Measurements from ENCODE around the gene MICAL3.
"Not testable (repeated sequence)": the region's sequence is repeated elsewhere in the genome, so short reads cannot be mapped to it uniquely, and the experiment has no call there.

The MICAL3 gene

DNA sequence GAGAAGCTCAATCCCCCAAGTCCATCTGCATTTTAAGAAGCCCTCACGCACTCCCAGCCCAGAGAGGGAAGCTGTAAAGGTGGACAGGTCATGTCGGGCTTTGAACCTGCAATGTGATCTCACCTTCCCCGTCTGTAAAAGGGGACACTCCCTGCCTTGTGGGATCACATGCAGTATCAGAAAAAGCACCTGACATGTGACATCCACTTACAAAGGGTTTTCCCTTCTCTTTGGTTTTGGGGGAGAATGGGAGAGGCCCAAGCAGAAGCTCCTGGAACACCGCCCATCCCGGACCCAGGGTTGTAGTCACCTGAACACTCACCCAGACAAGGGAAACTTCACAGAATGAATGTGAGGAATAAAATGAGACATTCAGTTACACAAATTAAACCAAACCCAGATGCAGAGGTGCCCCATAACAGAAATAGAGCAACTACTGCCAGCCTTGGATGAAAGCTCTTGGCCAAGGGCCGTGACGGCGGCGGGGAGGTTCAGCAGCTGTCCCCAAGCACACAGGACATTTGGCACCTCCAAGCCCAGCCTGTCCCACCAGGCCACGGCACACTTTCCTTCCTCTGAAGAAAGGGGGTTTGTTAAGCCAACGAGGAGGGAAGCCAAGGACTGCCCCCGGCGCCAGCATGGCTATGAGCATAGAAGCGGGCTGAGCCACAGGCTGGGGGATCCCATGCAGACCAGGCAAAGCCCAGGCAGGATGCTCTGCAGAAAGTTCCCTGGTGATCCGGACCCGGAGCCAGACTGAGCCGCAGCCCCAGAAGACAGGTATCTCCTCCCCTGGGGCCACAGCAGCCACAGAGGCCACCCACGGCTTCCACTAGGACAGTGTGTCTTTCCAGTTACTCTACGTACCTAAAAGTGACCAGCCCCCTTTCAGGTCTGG lies 253.9 kb downstream of the MICAL3 start:
- no peak for DNase-seq

DNA sequence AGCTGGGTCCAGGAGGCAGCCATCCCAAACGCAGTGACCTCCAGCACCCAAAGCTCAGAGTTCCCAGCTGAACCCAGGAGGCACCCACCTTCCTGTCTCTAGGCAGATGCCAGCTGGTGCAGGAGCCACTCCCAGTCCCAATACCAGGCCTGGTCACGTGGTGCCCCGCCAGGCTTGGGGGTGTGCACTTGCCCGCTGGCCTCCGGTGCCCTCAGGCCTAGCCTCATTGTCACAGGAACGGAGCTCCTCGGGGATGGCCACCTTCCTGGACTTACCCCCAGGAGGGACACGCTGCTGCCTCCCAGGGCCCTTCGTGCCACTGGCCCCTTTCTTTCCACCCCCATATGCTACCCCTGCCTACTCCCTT lies 254.7 kb downstream of the MICAL3 start:
- no peak for DNase-seq

DNA sequence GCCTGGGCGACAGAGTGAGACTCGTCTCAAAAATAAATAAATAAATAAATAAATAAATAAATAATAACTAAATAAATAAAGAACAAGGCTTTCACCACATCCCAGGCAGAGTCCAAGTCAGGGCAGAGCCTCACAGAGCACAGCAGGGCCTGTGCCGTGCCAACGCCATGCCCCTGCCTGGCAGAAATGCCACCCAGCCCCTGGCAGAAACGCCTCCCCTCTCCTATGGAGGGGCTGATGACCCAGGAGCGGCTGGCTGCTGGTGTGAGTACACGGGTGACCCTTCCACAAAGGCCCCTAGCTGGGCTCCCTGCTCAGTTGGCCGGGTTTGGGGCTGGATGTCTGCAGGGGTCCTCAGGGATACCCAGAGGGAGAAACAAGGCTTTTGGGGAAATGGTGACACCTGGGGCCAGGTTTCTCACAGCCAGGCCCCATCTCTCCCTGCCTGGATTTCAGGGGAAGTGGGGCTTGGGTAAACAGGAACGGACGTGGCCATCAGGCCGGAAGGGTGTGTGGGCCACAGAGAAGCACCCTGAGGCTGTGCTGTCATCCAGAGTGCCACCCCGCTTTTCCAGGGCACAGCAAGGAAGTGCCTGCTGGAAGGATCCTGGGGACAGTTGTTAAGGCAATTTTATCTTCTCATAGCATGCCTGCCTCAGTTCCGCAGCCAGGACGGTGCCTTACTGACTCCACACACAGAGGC lies 255.2 kb downstream of the MICAL3 start:
- no peak for DNase-seq

DNA sequence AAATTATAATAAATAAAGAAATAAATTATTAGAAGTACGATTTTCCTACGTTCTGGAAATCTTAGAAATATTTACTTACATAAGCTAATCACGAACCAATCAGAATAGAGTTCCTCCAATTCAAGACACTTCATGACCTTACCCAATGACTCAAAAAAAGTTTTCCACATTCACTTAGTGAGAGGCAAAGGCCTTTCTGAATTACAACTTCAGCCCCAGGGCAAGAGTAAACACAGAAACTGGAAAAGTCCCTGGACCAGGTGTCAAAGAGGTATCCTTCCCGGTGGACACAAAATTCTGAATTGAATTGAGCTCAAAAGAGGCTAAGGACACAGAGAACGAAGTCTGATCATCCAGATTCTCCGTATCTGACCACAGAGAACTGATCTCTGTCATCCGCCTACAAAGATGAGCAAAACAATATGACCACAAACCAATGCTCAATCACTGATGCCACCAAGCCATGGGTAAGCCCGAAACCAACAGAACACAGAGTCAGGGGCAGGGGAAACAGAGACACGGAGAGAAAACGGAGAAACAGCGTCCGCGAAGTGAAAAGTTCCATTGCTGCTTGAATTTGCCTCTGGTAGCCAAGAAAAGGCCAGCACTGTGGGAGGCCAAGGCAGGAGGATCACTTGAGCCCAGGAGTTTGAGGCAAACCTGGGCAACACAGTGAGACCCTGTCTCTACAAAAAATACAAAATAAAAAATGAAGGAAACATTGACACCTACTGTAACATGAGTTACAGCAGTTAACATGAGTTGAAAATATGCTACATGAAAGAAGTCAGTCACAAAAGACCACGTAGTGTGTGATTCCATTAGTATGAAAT lies 256.9 kb downstream of the MICAL3 start:
- DNase-seq: peak in 1 of 4 experiments; percentile 20

DNA sequence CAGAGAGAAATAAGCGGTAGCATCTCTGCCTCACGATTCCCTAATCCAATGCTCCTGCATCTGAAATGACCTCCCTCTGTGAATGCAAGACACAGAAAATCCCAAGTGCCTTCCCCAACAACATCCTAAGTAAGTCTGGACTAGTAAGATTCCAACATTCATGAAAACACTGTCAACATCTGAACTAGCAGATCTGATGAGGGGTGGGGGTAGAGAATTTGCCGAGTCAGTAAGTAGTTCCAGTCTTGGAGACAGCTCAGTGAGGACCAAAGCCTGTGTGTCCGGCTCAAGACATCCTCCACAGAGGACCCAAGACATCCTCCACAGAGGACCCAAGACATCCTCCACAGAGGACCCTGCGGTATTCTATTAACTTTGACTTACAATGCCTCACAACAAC lies 259.5 kb downstream of the MICAL3 start:
- not testable (repeated sequence) for DNase-seq

DNA sequence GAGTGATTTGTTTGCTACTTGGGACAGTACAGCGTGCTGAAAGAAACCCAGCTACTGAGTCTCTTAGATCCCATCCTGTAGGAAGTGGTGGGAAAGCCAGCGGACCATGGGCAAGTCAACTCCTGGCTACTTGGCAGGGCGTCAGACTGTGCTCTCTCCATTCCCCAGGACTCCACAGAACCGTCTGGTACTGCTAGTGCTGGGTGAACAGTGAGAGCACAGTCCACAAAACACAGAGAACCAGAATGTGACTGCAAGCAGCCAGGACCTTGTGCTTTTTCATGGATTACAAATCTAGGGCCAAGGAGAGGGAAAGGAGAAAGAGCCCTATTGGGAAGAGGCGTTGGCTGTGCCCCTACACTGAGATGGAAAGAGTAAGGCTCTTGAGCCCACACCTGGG lies 260.3 kb downstream of the MICAL3 start:
- no peak for DNase-seq

DNA sequence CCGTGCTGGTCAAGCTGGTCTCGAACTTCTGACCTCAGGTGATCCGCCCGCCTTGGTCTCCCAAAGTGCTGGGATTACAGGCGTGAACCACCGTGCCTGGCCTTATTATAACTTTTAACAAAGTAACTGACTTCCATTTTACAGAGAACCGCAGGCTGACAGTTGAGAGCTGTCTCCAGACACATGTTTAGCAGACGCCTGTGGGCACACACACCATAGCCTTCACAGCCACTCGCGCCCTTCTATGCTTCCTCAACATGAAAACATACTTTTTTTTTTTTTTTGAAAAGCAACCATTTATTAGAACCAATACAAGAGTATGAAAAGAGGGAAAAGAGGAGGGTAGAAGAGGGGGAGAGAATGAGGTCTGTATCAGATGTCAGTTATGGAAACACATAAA lies 260.9 kb downstream of the MICAL3 start:
- not testable (repeated sequence) for DNase-seq

DNA sequence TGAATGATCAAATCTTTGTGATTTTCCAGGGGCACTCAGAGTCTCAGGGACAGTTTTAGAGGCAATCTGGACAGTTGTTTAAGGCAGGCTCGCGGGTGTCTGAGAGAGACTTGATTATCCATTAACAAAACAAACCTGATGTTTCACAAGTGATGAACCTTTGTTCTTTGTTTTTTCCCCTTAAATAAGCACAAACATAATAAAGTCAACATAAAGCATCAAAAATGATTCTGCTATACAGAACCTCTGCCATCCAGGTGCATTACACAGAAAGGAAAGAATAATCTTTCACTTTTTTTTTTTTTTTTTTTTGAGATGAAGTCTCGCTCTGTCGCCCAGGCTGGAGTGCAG lies 263.2 kb downstream of the MICAL3 start:
- no peak for DNase-seq

DNA sequence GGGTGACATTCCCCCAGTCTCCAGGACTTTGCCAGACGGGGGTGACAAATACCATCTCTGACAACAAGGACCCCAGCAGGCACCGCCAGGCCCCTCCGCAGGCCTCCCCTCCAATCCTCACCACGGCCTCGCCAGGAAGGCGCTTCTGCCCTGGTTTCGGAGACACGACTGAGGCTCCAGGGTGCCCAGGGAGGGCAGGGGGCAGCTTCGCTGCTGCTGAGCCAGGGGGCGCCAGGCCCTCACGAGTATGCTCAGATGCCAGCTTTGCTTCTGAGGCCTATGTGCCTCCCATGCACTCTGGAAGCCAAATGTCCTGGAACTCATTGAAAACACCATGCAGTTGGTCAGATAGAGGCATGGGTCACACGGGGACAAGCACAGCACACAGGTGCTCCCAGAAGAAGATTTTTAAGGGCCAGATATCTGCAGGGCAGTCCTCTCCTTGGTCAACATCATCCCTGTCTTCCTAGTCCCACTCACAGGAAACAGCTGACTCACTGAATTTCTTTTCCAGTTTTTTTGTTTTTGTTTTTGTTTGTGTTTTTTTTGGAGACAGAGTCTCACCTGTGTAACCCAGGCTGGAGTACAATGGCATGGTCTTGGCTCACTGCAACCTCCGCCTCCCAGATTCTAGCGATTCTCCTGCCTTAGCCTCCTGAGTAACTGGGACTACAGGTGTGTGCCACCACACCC lies 270.0 kb downstream of the MICAL3 start:
- DNase-seq: no peak

DNA sequence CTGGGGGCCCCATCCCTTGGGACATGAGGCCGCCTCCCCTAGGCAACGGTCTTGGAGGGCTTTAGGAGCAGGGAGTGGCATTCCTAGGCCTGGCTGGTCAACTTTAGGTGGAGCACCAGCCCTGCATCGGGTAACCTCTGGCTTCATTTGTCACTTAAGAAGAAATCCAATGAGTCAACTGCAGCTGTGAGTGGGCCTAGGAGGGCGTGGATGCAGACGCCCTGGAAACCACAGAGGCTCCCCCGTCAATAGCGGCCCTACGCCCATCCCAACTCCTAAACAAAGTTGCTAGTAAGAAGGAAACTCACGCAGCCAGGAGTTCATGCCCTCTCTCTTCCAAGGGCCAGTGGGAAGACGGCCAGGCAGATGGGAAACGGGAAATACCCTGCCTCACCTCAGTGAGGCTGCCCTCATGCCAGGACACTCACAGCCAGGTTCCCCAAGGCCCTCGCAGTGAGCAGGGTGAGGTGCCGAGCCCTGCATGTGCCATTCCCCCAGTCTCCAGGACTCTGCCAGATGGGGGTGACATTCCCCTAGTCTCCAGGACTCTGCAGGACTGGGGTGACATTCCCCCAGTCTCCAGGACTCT lies 270.9 kb downstream of the MICAL3 start:
- no peak for DNase-seq

DNA sequence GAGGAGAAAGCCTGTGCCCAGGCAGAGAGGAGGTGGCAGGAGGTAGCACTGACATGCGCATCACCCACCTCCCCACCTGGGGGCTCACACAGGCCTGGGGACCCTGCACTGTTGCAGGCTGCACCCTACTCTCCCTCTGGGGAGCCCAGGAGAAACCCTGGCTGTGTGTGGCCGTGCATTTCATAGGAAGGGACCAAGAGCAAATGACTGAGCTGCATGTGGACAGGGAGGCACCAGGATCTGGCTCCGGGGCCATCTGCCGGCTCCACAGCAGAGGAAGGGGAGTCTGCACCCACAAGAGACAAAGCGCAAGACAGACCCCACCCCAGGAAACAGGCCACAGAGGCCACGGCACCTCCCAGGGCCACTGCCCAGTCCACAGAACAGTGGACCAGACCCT lies 272.8 kb downstream of the MICAL3 start:
- no peak for DNase-seq

DNA sequence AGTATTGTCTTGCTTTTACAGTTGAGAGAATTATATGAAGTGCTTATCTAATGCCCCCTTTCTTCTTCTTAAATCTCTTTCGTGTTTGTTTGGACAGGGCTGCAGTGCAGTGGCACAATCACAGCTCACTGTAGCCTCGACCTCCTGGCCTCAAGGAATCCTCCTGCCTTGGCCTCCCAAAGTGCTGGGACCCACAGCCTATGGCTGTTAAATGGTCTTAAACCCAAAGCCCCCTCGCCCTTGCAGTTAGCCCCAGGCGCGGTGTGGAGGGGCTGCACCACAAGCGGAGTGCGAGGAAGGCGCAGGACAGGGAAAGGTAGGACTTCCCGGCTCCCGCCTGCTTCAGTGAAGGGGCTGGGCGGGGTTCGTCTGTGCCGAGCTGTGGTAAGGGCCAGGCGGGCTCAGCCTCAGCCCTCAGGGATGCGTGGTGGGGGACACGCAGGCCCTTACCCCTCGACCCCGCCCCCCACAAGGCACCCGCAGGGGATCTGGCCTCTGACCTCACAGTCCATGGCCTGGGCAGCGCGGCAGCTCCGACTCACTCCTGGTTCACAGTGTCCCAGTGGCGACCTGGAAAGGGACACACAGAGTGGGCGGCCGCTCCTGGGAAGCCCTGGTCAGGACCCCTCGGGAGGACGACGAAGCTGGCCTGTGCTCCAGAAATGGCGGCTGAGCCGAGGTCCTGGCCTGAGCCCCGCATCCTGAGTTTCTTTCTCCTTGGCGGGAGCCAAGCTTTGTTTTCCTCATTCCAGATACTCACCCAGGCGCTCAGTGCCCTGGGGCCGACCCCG lies 274.6 kb downstream of the MICAL3 start:
- DNase-seq: no peak

DNA sequence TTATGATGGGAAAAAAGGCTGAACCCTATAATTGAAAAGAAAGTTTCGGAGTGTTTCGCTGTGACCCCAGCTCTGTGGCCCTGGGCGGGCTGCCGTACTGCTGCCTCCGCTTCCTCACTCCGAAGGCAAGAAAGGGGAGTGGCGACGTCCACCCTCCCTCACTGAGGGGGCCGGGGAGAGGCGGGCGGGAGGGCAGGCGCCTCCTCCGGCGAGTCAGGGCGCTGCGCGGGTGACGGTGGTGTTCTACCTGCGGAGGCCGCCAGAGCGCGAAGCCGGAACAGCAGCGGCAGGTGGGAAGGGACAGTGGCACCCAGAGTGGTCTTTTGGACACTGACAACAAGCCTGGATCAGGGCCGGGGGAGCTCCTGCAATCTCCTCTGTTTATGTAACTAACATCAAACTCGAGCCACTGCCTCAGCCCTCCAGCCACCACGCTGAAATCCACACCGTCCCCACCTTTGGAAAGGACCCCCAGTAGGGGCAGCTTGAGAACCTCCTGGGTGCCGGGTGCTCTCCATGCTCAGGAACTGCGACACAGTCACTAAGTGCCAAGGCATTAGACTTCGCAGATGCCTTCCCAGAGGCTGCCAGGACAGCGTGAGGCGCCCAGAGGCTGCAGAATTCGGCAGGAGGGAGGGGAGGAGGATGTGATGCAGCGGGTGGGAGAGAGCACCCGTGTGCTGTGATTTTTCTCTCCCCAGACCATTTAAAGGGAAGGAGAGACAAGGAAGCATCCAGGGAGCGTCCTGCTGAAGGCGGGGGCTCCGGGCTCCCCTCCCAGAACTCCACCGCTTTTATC lies 275.6 kb downstream of the MICAL3 start:
- DNase-seq: no peak

DNA sequence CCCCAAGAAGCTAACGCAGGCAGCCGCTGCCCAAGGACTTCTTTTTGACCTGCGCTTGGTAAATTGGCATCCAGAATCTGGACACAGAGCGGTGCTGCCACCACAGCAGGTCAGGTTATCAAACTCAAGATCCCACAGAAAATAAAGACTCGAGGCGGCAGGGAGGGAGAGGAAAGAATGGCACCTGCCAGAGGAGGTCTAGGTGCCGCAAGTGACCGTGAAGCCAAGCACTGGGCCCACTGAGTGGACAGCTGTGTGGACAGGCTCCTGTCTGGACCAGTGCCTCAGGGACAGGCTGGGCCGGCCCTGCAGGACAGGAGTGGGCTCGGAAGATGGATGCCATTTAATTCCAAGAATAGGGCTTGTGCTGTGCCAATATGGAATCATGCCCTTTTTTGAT lies 277.4 kb downstream of the MICAL3 start:
- no peak for DNase-seq

DNA sequence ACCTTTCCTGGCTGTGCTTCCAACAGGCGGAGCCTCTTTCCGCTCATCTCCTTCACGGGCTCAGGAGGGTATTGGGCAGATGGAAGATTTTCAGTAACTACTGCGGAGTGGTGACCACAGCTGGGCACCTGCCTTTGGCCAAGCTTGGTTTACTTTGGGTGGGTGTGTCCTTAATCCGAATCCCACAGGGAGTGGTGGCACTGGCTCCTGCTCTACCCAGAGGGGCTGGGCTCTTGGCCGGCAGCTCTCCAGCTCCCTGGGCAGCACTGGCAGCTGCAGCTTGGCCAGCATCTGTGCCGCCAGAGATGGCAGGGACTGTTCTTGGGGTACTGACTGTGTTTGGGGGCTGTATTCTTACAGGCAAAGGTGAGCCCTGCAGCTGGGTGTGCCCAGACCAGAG lies 279.9 kb downstream of the MICAL3 start:
- no peak for DNase-seq

DNA sequence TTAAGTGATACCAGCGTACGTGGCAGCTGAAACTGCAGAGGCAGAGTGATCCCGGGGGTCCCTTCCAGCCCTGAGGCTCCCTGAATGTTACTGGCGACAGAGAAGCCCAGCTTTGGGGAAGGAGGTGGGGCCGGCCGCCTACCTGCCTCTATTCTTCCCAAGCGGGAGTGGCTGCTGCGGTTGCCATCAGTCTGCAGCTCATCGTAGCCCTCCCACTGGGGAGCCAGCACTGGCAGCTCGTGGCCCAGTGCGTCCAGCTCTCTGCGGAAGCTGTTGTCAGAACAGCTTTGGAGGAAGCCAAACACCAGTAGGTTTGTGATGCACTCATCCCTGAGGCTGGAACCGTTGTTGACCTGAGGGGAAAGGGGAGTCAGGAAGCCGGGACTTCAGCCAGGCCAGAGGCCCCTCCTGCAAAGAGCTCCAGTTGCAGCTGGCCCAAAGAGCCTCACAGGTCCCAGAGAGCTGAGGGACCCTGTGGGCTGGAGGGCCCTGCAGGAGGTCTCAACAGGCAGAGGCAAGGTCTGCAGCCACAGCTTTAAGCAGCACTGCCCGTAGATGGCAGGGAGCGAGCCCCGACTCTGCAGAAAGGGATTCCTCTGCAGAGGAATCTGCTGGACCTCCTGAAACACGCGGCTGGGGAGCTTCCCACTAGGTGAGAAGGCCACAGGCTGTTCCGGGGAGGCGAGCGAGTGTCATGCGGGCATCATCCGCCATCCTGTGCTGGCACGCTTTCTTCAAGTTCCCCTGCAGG lies 280.5 kb downstream of the MICAL3 start:
- DNase-seq: no peak

DNA sequence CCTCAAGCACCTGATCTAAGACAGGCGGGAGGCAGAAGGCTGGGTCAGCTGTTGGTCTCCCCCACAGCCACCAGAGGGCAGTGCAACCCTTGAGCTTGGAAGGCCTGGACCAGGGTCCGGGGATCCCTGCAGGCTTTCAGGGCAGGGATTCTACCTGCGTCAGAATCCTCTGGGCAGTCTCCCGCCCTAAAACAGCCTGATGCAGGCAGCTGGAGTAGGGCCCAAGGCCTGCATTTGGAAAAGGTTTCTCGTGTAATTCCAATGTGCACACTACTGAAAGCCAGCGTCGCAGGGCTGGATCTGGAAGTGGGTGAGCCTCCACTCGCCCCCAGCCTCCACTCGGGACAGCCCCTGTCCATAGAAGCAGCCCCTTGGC lies 281.8 kb downstream of the MICAL3 start:
- peak; percentile 30 to 56 (median 48) for DNase-seq

DNA sequence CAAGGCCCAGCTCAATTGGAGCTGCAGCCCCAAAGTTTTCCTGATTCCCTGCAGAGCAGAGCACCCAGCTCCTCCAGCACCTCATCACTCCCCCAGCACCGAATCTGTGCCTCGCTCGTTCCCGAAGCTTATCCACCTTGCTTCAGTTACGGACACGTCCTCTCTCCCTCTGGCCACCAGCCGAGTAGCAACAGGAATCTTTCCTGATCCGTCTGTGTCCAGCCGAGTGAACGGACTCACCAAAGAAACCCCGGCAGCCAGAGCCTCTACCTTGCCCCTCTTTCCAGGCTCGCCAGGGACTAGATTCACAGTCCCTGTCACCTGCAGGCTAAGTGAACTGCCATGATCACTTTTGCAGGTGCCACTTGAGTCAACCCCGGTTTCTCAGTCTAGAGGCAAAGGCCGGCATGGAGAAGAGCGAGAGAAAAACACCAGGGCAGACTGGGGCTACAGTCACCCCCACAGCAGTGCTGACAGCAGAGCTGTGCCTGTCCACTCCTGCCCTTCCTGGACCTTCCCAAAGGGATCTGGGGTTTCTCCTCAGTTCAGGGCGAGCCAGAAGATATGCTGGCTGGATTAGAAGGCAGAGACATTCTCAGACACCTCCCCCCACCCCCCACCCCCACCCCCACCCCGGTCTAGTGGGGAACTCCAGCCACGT lies 282.4 kb downstream of the MICAL3 start:
- no peak for DNase-seq

DNA sequence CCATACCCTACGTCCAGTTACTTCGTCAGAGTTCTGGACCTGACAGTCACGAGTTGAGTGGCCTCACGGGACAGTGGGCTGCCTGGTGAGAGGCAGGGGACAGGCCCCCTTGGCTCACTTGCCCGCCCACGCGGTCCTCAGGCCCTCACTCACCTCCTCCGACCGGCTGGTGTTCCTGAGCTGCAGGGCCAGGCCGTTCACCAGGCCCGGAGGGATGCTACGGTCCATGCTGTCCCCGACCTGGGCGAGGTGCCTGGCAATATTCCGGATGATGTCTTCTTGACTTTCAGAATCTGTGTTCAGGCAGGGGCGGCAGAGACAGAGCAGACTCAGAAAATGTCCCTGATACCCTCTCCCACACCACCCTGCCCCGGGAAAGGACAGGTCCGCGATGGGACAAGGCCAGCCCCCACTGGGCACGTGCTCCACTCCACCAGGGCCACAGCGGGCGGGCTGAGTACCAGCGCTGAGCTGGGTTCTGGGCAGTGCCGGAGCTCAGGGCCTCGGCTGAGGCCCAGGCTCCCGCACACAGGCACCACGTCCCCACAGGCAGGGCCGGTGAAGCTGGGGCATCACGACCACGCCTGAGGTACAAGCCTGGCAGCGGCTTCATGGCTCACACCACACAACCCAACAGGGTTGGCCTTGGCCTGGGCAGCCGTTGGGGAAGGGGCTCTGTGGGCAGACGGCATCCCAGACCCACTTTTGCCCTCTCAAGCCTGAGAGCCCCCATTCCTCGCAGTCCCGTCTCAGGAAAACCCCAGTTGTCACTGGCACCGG lies 285.0 kb downstream of the MICAL3 start:
- no peak for DNase-seq

All from activated CD4-positive, CD25-positive, alpha-beta regulatory T cell (primary cell).